ENCODE measurements around the gene TARBP1. TPM values are rescaled to one million over a fixed set of nuclear protein-coding genes. Genes with fewer than 3 reads are reported as not detected.

The TARBP1 gene
- total RNA-seq, 1 donor from 2014 or later, result 30.4 TPM

DNA sequence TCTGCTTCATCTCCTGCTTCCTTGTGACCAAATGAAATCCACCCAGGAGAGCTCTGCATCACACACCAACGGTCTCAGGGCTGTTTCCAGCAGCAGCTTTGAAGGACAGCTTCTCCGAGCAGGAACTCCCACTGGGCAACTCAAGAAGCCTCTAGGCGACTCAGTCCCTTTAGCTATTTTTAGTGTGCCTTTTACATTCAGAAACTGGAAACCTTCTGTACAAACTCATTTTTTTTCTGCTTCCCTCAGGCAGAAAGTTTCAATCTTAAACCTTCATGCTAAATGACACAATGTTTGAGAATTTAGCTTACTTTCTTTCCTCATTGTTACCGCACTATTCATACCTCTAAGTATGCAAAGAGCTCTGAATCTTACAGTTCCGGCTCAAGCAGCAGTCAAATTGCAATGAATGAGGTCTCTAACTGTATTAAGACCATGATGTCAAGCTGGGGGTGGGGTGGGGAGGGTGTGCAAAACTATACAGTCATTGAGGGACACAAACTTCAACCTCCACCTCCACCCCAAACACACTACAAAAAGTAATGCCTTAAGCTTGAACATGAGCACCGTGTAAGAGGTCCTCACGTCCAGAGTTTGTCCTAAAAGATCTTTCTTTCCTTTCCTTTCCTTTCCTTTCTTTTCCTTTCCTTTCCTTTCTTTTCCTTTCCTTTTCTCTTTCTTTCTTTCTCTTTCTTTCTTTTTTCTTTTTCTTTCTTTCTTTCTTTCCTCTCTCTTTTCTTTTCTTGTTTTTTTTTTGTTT, 16.4 kb upstream of the TARBP1 start:
- Mint-ChIP-seq H3K4me3 (no peak overlapping the region), H3K4me1 (peaks cover 20% of the 10 kb centered on the region), H3K36me3 (ENCODE audit: low read depth) (no peaks in the 10 kb centered on the region), H3K27ac (peak overlapping the region; percentile 16), H3K27me3 (no peaks in the 10 kb centered on the region), H3K9me3 (no peaks in the 10 kb centered on the region)
- intact Hi-C loops (cut with micrococcal nuclease), result loop anchor here (5.0 kb wide), 1 partner anchor 482 kb away; no protein-coding TSS in a partner anchor
- CTCF ChIA-PET, result interaction anchor here (0.6 to 2.4 kb wide), 4 partner anchors 8 to 600 kb away, joined by 3 to 15 read pairs (median 4); no protein-coding TSS in a partner anchor
- DNase-seq (no peak), ATAC-seq (ENCODE audit: low read depth) (peak; percentile 35)
- TF ChIP-seq, protein P1, sequence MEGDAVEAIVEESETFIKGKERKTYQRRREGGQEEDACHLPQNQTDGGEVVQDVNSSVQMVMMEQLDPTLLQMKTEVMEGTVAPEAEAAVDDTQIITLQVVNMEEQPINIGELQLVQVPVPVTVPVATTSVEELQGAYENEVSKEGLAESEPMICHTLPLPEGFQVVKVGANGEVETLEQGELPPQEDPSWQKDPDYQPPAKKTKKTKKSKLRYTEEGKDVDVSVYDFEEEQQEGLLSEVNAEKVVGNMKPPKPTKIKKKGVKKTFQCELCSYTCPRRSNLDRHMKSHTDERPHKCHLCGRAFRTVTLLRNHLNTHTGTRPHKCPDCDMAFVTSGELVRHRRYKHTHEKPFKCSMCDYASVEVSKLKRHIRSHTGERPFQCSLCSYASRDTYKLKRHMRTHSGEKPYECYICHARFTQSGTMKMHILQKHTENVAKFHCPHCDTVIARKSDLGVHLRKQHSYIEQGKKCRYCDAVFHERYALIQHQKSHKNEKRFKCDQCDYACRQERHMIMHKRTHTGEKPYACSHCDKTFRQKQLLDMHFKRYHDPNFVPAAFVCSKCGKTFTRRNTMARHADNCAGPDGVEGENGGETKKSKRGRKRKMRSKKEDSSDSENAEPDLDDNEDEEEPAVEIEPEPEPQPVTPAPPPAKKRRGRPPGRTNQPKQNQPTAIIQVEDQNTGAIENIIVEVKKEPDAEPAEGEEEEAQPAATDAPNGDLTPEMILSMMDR (IDR thresholded peaks at IDR 0.05), result no peak
- POLR2A ChIA-PET, result interaction anchor here (0.6 to 1.5 kb wide), 8 partner anchors 8 to 726 kb away, joined by 3 to 11 read pairs (median 4); partner anchors contain the start of gene TARBP1

DNA sequence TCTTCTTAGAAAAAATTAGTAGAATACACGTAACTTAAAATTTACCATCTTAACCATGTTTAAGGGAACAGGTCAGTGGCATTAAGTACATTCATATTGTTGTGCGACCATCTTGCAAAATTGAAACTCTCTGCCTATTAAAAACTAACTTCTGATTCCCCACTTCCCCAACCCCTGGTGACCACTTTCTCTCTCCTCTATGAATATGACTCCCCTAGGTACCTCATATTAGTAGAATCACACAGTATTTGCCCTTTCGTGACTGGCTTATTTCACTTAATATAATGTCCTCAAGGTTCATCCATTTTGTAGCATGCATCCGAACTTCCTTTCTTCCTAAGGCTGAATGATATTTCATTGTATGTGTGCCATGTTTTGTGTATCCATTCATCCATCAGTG, 15.1 kb upstream of the TARBP1 start:
- ChIA-PET POLR2A (no interaction called here), CTCF (no interaction called here)
- TF ChIP-seq, protein P1 (IDR thresholded peaks at IDR 0.05), result no peak
- no peak overlapping the region for H3K4me3 Mint-ChIP-seq
- H3K9me3 Mint-ChIP-seq, result no peaks in the 10 kb centered on the region
- peaks cover 22% of the 10 kb centered on the region for H3K4me1 Mint-ChIP-seq
- no peak for DNase-seq
- H3K36me3 Mint-ChIP-seq (ENCODE audit: low read depth), result no peaks in the 10 kb centered on the region
- no peak overlapping the region for H3K27ac Mint-ChIP-seq
- no peak for ATAC-seq (ENCODE audit: low read depth)
- intact Hi-C loops (cut with micrococcal nuclease), result no loop called here
- H3K27me3 Mint-ChIP-seq, result no peaks in the 10 kb centered on the region

DNA sequence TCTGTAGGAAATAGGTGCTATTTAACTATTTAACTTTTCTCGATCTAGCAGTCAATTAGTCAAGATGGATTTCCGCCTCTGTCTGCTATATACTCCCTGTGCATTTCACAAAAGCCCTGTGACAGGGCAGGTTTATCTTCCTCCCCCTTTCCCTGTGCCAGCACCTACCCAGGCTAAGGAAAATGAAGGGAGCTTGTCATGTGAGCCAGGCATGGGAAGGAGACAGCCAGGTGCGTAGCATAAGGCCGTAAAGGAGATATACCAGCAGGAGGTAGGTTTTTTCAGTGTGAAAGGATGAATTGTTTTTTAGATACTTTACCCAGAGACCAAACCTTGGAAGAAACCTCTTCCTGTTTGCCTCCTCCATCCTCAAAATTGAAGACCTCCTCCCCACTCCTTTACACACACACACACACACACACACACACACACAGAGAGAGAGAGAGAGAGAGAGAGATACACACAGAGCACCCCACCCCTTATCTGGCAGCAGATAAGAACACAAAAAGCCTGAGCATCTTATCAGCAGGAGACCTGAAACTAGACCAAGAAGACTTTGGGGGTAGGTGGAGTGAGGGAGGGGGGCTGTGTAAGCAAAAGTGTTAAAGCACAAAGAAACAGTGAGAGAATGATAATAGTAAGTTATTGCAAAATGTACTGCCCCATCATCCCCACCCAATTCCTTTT, 12.0 kb upstream of the TARBP1 start:
- H3K36me3 Mint-ChIP-seq (ENCODE audit: low read depth), result no peaks in the 10 kb centered on the region
- intact Hi-C loops (cut with micrococcal nuclease), result no loop called here
- ATAC-seq (ENCODE audit: low read depth), result no peak
- TF ChIP-seq, protein P1 (IDR thresholded peaks at IDR 0.05), result no peak
- no peak overlapping the region for H3K4me3 Mint-ChIP-seq
- H3K27ac Mint-ChIP-seq, result no peak overlapping the region
- H3K9me3 Mint-ChIP-seq, result no peaks in the 10 kb centered on the region
- CTCF ChIA-PET, result no interaction called here
- POLR2A ChIA-PET, result interaction anchor here (0.6 kb wide), 1 partner anchor 736 kb away, joined by 4 read pairs; no protein-coding TSS in a partner anchor
- peaks cover 37% of the 10 kb centered on the region for H3K4me1 Mint-ChIP-seq
- H3K27me3 Mint-ChIP-seq, result no peaks in the 10 kb centered on the region
- no peak for DNase-seq

DNA sequence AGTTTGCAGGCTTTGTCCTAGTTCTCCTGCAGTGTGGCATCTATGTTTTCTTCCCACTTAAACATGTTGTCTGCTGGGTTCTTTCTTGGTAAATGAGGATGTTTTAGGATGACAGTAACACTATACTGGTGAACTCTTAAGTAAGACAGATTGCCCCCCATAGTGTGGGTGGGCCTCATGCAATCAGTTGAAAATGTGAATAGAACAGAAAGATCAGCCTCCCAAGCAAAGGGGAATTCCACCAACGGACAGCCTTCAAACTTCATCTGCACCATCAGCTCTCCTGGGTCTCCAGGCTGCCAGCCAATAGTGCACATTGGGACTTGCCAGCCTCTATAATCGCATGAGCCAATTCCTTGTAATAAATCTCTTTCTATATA, 10.7 kb upstream of the TARBP1 start:
- Mint-ChIP-seq H3K27me3 (peaks cover 1% of the 10 kb centered on the region), H3K27ac (no peak overlapping the region), H3K9me3 (no peaks in the 10 kb centered on the region), H3K4me1 (peaks cover 29% of the 10 kb centered on the region), H3K4me3 (no peak overlapping the region), H3K36me3 (ENCODE audit: low read depth) (no peaks in the 10 kb centered on the region)
- ATAC-seq (ENCODE audit: low read depth) (no peak), DNase-seq (no peak)
- ChIA-PET CTCF (no interaction called here), POLR2A (interaction anchor here (0.7 to 1.4 kb wide), 2 partner anchors 123 to 513 kb away, joined by 3 to 4 read pairs; no protein-coding TSS in a partner anchor)
- TF ChIP-seq, protein P1 (IDR thresholded peaks at IDR 0.05), result no peak
- intact Hi-C loops (cut with micrococcal nuclease), result no loop called here

Data from activated B cell treated with CpG ODN at 0.5 μM for 24 hours (primary cell).